Muscle layer of duodenum (tissue), 2 donors: ENCODE measurements around the gene ADAM12.

Experiments
- H3K27ac ChIP-seq: one replicate; pipeline ENCODE4 v1.7.0; 2013; ENCODE audit warnings: mild to moderate bottlenecking, low read length
- H3K27me3 ChIP-seq: one replicate; pipeline ENCODE4 v1.7.0; 2013; ENCODE audit warnings: low read depth, mild to moderate bottlenecking, control low read depth, low read length
- H3K36me3 ChIP-seq, 2 donors: one replicate each; pipeline ENCODE4 v1.7.0; 2013; ENCODE audit warnings: low read length in 2 of 2, control low read depth in 1 of 2, mild to moderate bottlenecking in 1 of 2; ENCODE audit not compliant: insufficient read depth in 2 of 2, control insufficient read depth in 1 of 2
- H3K4me1 ChIP-seq, 2 donors: one replicate each; pipeline ENCODE4 v1.7.0; 2013; ENCODE audit warnings: low read length in 2 of 2, mild to moderate bottlenecking in 2 of 2, control low read depth in 1 of 2, moderate library complexity in 1 of 2; ENCODE audit not compliant: insufficient read depth in 2 of 2, control insufficient read depth in 1 of 2
- H3K4me3 ChIP-seq, 2 donors: one replicate each; pipeline ENCODE4 v1.7.0; 2013; ENCODE audit warnings: low read length in 2 of 2, low read depth in 1 of 2, mild to moderate bottlenecking in 1 of 2
- H3K9me3 ChIP-seq, 2 donors: one replicate each; pipeline ENCODE4 v1.7.0; 2013; ENCODE audit warnings: low read length in 2 of 2, control low read depth in 1 of 2, mild to moderate bottlenecking in 1 of 2; ENCODE audit not compliant: control insufficient read depth in 1 of 2
- donor health status: healthy.

The ADAM12 gene, protein sequence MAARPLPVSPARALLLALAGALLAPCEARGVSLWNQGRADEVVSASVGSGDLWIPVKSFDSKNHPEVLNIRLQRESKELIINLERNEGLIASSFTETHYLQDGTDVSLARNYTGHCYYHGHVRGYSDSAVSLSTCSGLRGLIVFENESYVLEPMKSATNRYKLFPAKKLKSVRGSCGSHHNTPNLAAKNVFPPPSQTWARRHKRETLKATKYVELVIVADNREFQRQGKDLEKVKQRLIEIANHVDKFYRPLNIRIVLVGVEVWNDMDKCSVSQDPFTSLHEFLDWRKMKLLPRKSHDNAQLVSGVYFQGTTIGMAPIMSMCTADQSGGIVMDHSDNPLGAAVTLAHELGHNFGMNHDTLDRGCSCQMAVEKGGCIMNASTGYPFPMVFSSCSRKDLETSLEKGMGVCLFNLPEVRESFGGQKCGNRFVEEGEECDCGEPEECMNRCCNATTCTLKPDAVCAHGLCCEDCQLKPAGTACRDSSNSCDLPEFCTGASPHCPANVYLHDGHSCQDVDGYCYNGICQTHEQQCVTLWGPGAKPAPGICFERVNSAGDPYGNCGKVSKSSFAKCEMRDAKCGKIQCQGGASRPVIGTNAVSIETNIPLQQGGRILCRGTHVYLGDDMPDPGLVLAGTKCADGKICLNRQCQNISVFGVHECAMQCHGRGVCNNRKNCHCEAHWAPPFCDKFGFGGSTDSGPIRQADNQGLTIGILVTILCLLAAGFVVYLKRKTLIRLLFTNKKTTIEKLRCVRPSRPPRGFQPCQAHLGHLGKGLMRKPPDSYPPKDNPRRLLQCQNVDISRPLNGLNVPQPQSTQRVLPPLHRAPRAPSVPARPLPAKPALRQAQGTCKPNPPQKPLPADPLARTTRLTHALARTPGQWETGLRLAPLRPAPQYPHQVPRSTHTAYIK

DNA sequence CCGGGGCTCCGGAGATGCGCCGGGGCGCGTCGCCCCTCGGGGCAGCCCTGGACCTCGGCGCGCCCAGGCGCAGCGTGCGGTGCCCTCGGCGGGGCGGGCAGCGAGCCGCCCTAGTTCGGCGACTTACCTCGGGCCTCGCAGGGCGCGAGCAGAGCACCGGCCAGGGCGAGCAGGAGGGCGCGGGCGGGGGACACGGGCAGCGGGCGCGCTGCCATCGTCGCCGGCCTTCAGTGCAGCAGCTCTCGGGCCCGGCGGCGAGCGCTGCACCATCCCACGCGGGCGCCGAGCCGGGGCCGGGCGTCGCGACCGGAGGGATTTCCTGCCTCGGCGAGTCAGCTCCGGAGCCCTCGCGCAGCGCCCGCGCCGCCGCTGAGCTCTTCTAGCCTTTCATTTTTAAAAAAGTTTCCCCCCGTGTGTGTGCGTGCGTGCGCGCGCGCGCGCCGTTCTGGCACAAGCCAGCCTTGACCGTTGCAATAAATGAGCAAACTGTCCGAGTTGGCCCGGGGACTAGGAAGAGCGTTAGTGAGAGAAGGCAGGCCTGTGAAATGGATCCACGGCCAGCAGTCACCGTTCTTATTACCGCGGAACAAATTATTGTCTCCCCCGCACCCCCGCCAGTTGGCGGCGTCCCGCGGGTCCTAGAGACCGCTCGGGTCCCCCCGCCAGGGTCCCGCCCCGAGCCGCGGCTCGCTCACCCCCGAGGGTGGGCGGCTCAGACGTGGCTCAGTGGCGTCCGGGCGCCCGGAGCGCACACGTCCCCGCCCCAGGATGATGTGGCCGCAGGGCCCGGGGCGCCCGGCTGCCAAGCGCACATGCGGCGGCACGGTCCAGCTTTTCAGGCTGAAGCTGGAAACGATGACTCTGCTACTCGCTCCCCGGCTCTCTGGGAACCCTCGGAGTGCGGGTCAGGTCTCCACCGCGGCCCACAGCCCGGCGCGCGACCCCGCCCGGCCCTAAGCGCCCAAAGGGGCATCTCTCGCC, at the start of gene ADAM12:
Gene ADAM12, minus strand, starts transcription at position 547 of the 981 bp plus-strand sequence. Its CDS starts 332 bp downstream, at position 215.
- H3K9me3 ChIP-seq: no peaks in the 10 kb centered on the region
- H3K27me3 ChIP-seq: no peaks in the 10 kb centered on the region
- H3K36me3 ChIP-seq: no peaks in the 10 kb centered on the region
- peaks cover 0 to 14% of the 10 kb centered on the region in 2 donors for H3K4me1 ChIP-seq
- no peak within 1 kb of the TSS for H3K27ac ChIP-seq
- H3K4me3 ChIP-seq: peak within 1 kb of the TSS; percentile 21 to 71

DNA sequence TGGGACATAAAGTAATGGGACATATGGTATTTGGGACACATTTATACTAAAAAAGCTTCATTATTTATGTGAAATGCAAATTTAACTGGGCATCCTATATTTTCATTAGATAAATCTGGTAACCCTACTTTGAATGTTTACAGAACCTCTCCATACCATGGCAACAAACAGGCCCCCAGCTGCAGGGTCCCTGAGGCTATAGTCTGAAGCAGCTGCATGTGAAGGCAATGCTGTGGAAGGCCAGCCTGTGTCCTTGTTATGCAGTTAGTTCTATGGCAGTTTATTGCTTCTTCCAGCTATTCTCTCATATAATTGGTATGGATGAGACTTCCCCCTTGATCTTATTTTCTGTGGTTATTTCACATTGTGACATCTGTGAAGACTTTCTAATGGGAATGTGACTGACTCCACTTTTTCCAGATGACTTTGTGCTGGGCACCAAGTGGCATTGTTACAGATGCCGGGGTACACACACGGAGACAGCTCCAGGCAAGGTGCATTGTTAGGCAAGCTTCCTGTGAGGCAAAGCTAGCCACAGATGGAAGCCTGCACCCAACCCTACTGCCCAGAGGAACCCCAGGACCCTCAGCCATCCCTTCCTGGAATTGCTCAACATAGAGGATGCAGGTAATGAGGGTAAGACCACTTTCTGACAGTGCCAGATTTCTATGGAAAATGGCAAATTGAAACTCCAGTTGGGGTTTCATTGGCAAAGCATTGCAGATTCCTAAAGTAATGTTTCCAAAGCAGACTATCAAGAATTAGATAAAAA, 49.5 kb upstream of the ADAM12 start:
- Histone ChIP-seq H3K4me1 (no peaks in the 10 kb centered on the region), H3K27me3 (no peaks in the 10 kb centered on the region), H3K36me3 (no peaks in the 10 kb centered on the region), H3K4me3 (no peak overlapping the region), H3K9me3 (peaks cover 0 to 18% of the 10 kb centered on the region in 2 donors), H3K27ac (no peak overlapping the region)

DNA sequence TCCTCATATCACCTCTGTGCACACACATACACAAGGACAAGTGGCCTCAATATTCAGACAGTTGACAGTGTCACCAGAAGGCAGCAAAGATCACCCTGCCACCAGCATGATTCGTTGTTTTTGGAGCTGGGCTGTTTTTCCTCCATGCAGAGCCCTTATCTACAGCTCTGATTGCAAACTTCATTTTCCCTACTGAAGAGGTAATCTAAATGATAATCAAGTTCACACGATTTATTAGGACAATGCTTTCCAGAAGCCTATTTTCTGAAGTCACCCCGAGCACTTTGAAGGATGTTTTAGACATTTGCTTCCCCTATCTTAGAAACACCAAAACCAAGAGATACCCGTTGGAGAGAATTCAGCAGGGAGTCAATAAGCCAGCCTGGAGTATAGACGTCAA, 46.0 kb upstream of the ADAM12 start:
- H3K27me3 ChIP-seq: no peaks in the 10 kb centered on the region
- H3K9me3 ChIP-seq: peaks cover 0 to 9% of the 10 kb centered on the region in 2 donors
- H3K36me3 ChIP-seq: no peaks in the 10 kb centered on the region
- no peak overlapping the region for H3K27ac ChIP-seq
- no peak overlapping the region for H3K4me3 ChIP-seq
- no peaks in the 10 kb centered on the region for H3K4me1 ChIP-seq

DNA sequence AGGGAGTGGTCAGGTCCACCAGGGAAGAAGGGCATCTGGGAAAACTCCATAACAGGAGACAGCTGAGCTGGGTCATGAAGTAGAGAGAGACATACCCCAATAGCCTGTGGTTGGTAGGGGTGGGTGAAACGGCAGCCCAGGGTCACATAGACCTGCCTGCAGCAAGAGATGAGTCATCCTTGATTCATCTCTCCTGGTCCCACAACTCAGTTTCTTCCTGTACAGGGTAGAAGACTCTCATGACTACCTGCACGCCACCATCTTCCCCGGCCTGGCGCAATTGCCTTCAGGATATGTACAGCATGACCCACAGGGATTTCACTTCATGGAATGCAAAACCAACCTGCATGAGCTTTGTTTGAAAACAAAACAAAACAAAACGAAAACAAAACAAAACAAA, 45.1 kb upstream of the ADAM12 start:
- peaks cover 0 to 3% of the 10 kb centered on the region in 2 donors for H3K9me3 ChIP-seq
- H3K27me3 ChIP-seq: no peaks in the 10 kb centered on the region
- H3K4me3 ChIP-seq: no peak overlapping the region
- H3K36me3 ChIP-seq: no peaks in the 10 kb centered on the region
- H3K27ac ChIP-seq: no peak overlapping the region
- no peaks in the 10 kb centered on the region for H3K4me1 ChIP-seq

DNA sequence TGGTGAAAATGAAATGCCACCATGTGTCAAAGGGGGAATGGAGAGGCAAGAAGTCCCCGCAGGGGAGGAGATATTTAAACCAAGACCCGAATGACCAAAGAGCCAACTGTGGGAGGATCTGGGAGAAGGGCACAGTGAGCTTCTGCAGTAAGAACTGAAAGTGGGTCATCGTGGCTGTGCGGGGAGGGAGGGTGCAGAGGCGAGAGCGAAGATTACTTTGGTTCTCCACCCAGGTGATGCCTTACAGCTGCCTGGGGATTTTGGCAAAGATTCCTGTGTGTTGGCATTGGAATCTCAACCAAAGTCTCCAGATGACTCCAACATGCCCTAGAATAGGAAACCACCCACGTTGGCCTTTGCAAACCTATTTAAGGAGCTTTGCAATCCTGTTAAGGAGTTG, 44.2 kb upstream of the ADAM12 start:
- Histone ChIP-seq H3K27ac (no peak overlapping the region), H3K4me1 (no peaks in the 10 kb centered on the region), H3K4me3 (no peak overlapping the region), H3K9me3 (no peaks in the 10 kb centered on the region), H3K36me3 (no peaks in the 10 kb centered on the region), H3K27me3 (no peaks in the 10 kb centered on the region)

DNA sequence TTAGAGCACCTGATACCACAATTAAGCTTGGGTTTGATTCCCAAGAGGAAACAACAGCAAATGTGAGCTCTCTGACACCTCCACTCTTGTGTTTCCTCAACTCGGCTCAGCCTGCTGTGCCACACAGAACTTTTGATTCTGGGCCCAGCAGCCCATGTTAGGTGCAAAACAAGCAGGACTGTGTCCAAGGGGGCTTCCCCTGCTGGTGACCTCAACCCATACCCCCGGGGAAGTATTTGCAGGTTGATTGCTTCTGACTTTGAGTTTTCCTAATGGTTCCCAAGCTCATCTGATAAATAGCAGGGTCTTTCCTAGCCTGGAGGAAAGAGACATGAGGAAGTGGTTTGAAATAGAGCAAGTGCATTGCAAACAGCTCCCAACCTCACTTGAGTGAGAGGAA, 43.5 kb upstream of the ADAM12 start:
- no peaks in the 10 kb centered on the region for H3K9me3 ChIP-seq
- H3K4me1 ChIP-seq: no peaks in the 10 kb centered on the region
- no peak overlapping the region for H3K27ac ChIP-seq
- no peak overlapping the region for H3K4me3 ChIP-seq
- no peaks in the 10 kb centered on the region for H3K36me3 ChIP-seq
- H3K27me3 ChIP-seq: no peaks in the 10 kb centered on the region

DNA sequence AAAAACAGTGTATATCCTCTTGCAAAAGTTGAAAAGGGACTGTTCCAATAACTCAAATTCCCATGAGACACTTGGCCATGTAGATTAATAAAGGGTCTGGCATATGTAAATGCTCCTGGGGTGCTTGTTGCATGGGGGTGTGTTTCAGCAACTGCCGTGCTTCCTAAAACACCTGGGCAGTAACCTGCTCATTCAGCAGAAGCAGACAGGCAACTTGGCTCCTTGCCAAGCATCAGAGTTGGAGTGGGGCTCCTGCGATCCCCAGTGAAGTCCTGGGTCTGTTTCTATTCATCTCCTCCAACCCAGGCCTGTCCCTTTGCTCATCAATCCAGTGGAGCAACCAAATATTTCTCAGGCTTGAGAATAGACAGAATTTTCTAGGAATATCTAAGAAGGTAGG, 42.2 kb upstream of the ADAM12 start:
- Histone ChIP-seq H3K4me3 (no peak overlapping the region), H3K27ac (no peak overlapping the region), H3K27me3 (no peaks in the 10 kb centered on the region), H3K4me1 (no peaks in the 10 kb centered on the region), H3K9me3 (no peaks in the 10 kb centered on the region), H3K36me3 (no peaks in the 10 kb centered on the region)

DNA sequence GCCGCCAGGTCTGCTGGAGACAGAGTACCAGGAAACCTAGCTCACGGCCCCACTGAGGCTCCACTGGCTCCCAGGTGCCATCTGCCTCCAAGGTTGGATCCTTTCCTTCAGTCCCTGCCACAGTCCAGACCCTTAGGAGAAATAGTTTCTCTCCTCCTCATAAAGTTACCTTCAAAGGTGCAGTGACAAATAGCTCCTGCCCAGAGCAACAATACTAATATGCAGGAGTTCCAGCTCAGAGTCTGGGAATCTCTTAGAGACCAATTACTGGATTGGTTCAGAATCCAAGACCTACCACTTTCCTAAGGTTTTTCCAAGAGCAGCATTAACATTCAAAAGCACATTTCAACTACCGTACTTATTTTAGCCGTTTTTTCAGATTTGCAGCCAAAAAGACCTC, 41.0 kb upstream of the ADAM12 start:
- Histone ChIP-seq H3K4me3 (no peak overlapping the region), H3K9me3 (peaks cover 0 to 5% of the 10 kb centered on the region in 2 donors), H3K36me3 (no peaks in the 10 kb centered on the region), H3K4me1 (no peaks in the 10 kb centered on the region), H3K27me3 (no peaks in the 10 kb centered on the region), H3K27ac (no peak overlapping the region)

DNA sequence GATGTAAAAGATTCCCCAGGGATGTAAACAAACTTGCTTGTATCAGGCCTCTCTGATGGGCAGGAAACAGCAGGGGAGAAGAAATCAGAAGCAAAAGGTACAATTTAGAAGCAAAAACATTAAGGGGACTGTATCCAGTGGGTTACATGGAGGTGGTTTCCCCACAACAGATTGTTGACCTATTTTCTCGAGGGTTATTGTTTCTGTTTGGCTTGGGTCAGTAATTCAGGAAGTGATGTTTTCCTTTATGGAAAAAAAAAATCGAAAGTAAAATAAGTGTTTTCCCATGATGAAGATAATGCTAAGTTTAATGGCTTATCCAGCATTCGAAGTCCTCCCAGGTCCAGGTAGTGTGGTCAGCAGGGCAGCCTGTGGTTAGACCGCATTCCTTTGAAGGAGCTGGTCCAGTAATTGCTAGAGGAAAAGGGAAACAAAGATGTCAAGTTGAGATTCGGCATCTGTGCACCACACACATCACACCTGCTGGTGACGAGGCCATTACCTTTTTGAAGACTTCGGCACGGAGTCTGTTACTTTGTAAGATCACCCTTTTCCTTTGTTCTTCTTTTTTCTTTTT, 37.3 kb upstream of the ADAM12 start:
- Histone ChIP-seq H3K4me1 (no peaks in the 10 kb centered on the region), H3K4me3 (no peak overlapping the region)

DNA sequence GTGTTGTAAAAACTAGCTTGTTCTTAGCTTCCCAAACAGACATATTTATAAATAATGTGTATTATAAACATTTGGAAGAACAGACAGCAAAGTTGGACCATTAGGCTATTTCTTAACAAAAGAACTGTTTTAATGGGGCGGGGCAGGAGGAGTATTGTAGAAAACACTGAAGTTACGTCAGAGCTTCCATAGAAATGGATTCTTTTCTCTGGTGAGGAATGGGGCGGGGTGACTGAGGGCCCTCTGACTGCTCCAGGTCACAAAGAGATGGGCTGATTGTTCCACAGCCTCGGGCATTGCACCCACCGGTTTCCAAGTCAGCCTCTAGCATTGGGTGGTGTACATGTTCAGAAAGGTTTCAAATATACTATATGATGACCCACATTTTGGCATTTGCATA, 36.8 kb upstream of the ADAM12 start:
- Histone ChIP-seq H3K27me3 (no peaks in the 10 kb centered on the region), H3K4me3 (no peak overlapping the region), H3K36me3 (peaks cover 0 to 4% of the 10 kb centered on the region in 2 donors), H3K27ac (no peak overlapping the region), H3K9me3 (peaks cover 0 to 16% of the 10 kb centered on the region in 2 donors), H3K4me1 (no peaks in the 10 kb centered on the region)

More for the DNA sequence above, 37.3 kb upstream of the ADAM12 start:
- H3K36me3 ChIP-seq: peaks cover 0 to 4% of the 10 kb centered on the region in 2 donors
- H3K27me3 ChIP-seq: no peaks in the 10 kb centered on the region
- H3K27ac ChIP-seq: no peak overlapping the region
- peaks cover 0 to 16% of the 10 kb centered on the region in 2 donors for H3K9me3 ChIP-seq
